ENCODE data around the gene CCNA2.

CCNA2 gene

DNA sequence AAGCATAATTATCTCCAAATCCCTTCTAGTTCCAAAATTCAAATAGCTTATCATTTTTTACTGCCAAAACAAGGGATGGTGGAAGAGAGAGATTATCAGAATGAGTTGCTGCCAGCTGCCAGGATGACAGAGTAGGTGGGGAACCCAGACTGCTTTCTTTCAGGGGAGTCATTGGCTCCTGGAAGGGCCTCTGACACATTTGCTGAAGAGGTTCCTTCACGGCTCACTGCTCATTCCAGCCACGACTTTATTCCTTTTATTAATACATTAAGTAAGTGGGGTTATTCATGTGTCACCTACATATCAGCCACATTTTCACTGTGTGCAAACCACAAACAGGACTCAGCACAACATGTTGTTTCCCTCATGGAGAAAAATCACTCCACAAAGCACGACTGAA lies 46.1 kb downstream of the CCNA2 start:
- Histone ChIP-seq H3K4me3 (ENCODE audit: low read depth, low read length) (no peak overlapping the region), H2AFZ (ENCODE audit: low read length, unreplicated experiment) (peak overlapping the region; percentile 6), H3K27me3 (ENCODE audit: insufficient read depth, low read length) (no peaks in the 10 kb centered on the region), H3K36me3 (ENCODE audit: insufficient read depth, low read length) (no peaks in the 10 kb centered on the region), H3K27ac (ENCODE audit: low read depth, low read length) (no peak overlapping the region), H3K79me2 (ENCODE audit: control insufficient read depth, insufficient read depth, low read length, unreplicated experiment) (no peaks in the 10 kb centered on the region), H3K4me1 (ENCODE audit: control insufficient read depth, insufficient read depth, low read length, unreplicated experiment) (peaks cover 15% of the 10 kb centered on the region)

DNA sequence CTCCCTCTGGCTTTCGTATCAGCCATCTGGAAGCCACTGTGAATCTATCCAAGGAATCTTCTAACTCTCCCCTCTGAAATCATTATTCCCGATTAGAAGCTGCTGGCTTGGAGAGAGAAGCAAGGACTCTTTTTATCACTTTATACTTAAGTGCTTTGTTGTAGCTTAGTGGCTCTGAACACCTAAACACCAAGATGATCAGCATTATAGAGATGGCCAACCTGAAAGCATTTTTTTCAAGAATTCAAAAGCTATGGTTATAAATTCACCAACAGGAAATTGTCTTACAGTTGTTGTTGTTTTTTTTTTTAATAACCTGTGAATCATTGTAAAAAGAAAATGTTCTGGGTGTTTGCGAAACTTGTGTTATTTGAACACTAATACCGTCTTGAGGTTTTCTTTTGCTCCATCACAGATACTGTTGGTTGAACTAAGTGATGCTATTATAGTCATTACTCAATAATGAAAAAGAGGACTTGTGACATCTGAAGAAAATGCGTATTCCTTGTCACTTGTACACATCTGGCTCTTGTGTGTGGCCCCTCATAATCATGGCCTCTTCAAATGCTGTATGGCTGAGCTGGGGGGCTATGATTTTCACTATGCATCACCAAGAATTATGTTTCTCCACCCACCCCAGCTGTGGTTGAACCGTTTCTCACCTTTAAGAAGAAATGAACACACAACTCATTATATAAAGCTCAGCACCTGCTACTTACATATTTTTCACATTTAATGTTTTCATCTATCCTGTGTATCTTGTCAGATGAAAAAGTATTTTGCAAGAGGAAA lies 46.9 kb downstream of the CCNA2 start:
- no peak overlapping the region for H3K27ac ChIP-seq (ENCODE audit: low read depth, low read length)
- H3K4me1 ChIP-seq (ENCODE audit: control insufficient read depth, insufficient read depth, low read length, unreplicated experiment): peaks cover 15% of the 10 kb centered on the region
- no peaks in the 10 kb centered on the region for H3K79me2 ChIP-seq (ENCODE audit: control insufficient read depth, insufficient read depth, low read length, unreplicated experiment)
- H2AFZ ChIP-seq (ENCODE audit: low read length, unreplicated experiment): peak overlapping the region; percentile 51
- H3K4me3 ChIP-seq (ENCODE audit: low read depth, low read length): no peak overlapping the region; the same call in 1 of the 2 replicates
- no peaks in the 10 kb centered on the region for H3K27me3 ChIP-seq (ENCODE audit: insufficient read depth, low read length)
- no peaks in the 10 kb centered on the region for H3K36me3 ChIP-seq (ENCODE audit: insufficient read depth, low read length)

DNA sequence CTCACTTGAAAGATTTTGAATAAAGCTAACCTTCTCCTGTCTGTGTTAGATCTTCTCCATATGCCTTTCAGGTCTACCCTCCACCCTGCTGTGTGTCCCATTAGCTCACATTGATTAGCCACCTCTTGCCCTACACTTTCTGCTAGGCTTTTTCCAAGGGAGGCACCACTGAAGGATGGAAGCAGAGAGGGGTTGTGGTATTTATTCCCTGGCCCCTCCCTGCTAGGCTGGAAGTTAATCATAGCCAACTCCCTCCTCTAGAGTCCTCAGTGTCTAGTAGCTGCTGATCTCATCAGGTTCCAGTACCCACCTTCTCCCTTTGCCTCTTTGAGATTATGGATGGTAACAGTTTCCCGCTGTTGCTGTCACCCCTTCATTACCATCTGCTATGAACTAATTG lies 49.8 kb downstream of the CCNA2 start:
- H3K27ac ChIP-seq (ENCODE audit: low read depth, low read length): no peak overlapping the region
- no peak overlapping the region for H3K4me3 ChIP-seq (ENCODE audit: low read depth, low read length)
- H2AFZ ChIP-seq (ENCODE audit: low read length, unreplicated experiment): no peak overlapping the region
- H3K27me3 ChIP-seq (ENCODE audit: insufficient read depth, low read length): no peaks in the 10 kb centered on the region
- peaks cover 15% of the 10 kb centered on the region for H3K4me1 ChIP-seq (ENCODE audit: control insufficient read depth, insufficient read depth, low read length, unreplicated experiment)
- H3K36me3 ChIP-seq (ENCODE audit: insufficient read depth, low read length): no peaks in the 10 kb centered on the region
- no peaks in the 10 kb centered on the region for H3K79me2 ChIP-seq (ENCODE audit: control insufficient read depth, insufficient read depth, low read length, unreplicated experiment)

DNA sequence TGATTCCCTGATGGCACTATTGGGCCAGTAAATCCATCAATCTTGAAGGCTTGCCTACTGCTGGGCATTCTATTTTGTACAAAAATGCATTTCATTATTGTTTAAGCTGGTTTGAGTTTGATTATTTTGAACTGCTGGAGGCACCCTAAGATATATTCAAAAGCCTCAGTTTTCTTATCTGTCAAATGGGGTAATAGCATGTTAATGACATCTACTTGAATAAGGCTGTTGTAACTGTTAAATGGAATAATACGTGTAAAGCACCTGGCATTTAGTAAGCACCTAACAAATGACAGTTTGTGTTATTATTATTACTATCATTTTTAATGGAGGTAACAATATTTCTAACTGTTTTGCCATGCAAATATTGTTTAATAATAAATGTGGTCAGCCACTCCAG lies 51.8 kb downstream of the CCNA2 start:
- Histone ChIP-seq H2AFZ (ENCODE audit: low read length, unreplicated experiment) (no peak overlapping the region), H3K36me3 (ENCODE audit: insufficient read depth, low read length) (no peaks in the 10 kb centered on the region), H3K27ac (ENCODE audit: low read depth, low read length) (no peak overlapping the region), H3K27me3 (ENCODE audit: insufficient read depth, low read length) (no peaks in the 10 kb centered on the region), H3K4me3 (ENCODE audit: low read depth, low read length) (no peak overlapping the region), H3K4me1 (ENCODE audit: control insufficient read depth, insufficient read depth, low read length, unreplicated experiment) (peaks cover 4% of the 10 kb centered on the region), H3K79me2 (ENCODE audit: control insufficient read depth, insufficient read depth, low read length, unreplicated experiment) (no peaks in the 10 kb centered on the region)

DNA sequence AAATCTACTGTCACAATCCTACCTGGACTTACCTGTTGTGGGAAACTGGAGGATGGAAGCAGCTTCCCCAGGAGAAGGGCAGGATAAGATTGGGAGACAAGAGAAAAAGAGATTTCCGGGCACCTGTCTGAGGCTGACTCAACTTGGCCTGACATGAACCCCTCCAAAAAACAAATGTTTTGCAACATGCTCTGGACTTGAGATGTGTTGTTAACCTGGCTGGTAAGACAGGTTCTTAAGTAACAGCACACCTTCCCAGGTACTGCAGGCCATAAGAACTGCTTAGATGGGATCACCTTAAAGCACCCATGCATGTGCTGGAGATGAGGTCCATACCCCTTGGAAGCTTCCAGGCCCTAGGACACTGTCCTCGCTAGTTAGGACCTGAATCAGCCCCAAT lies 54.3 kb downstream of the CCNA2 start:
- peaks cover 6% of the 10 kb centered on the region for H3K4me1 ChIP-seq (ENCODE audit: control insufficient read depth, insufficient read depth, low read length, unreplicated experiment)
- no peaks in the 10 kb centered on the region for H3K27me3 ChIP-seq (ENCODE audit: insufficient read depth, low read length)
- no peaks in the 10 kb centered on the region for H3K79me2 ChIP-seq (ENCODE audit: control insufficient read depth, insufficient read depth, low read length, unreplicated experiment)
- no peak overlapping the region for H2AFZ ChIP-seq (ENCODE audit: low read length, unreplicated experiment)
- H3K27ac ChIP-seq (ENCODE audit: low read depth, low read length): no peak overlapping the region
- no peak overlapping the region for H3K4me3 ChIP-seq (ENCODE audit: low read depth, low read length)
- H3K36me3 ChIP-seq (ENCODE audit: insufficient read depth, low read length): no peaks in the 10 kb centered on the region

DNA sequence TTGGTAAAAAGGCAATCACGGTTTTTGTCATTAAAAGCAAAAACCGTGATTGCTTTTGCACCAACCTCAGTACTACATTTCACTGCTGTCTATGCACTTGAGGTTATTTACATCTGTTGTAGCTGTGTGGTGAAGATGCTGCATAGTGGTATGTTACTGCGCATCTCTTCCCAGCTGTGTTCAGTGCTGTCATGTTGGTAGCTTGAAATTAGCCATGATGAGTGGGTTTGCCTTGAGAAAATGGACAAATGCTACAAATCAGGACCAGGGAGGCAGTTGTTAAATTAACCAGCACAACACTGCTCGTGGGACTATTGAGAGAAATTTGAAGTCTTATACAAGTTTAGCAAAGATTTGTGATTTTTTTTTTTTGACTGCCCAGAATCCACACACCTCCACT lies 56.5 kb downstream of the CCNA2 start:
- Histone ChIP-seq H3K27ac (ENCODE audit: low read depth, low read length) (no peak overlapping the region), H2AFZ (ENCODE audit: low read length, unreplicated experiment) (no peak overlapping the region), H3K4me3 (ENCODE audit: low read depth, low read length) (no peak overlapping the region), H3K27me3 (ENCODE audit: insufficient read depth, low read length) (no peaks in the 10 kb centered on the region), H3K36me3 (ENCODE audit: insufficient read depth, low read length) (no peaks in the 10 kb centered on the region), H3K79me2 (ENCODE audit: control insufficient read depth, insufficient read depth, low read length, unreplicated experiment) (no peaks in the 10 kb centered on the region), H3K4me1 (ENCODE audit: control insufficient read depth, insufficient read depth, low read length, unreplicated experiment) (peaks cover 6% of the 10 kb centered on the region)

Data from ACC112 (cell line).